B cell (primary cell): Measurements from ENCODE around the gene ANKS1B. TPM values are rescaled to one million over a fixed set of nuclear protein-coding genes. Genes with fewer than 3 reads are reported as not detected.
"Not testable (repeated sequence)": the region's sequence is repeated elsewhere in the genome, so short reads cannot be mapped to it uniquely, and the experiment has no call there.

Experiments used
- ATAC-seq: fragments of 200-7000 bp; cut with Tn5 transposase; one replicate; pipeline ENCODE4 v1.10.0; 2021; ENCODE audit warnings: low read depth, mild to moderate bottlenecking, moderate number of reproducible peaks, moderate library complexity
- CTCF ChIA-PET: fragments of 350-600 bp; sonication (Branson Sonifier 250); formaldehyde crosslinking; loops from one replicate; lab custom pipeline; 2021; ENCODE audit warnings: antibody characterized with exemption, inconsistent platforms; lab: Charles Lee
- POLR2A ChIA-PET: fragments of 350-600 bp; sonication (Branson Sonifier 250); formaldehyde crosslinking; loops from one replicate; lab custom pipeline; 2021; ENCODE audit warnings: antibody characterized with exemption; lab: Charles Lee
- DNase-seq: peaks from one replicate; pipeline ENCODE4 v3.0.0; 2013
- H2AFZ ChIP-seq: 2 replicates; pipeline ENCODE4 v1.6.1; 2012; ENCODE audit warnings: mild to moderate bottlenecking, low read depth, low read length; ENCODE audit not compliant: insufficient read depth, poor library complexity, severe bottlenecking
- H3K27ac ChIP-seq, 2 donors: 1 replicate in 1 of 2; 2 replicates in 1 of 2; pipeline ENCODE4 v1.5.1; 2012 to 2013; ENCODE audit warnings: low read length in 2 of 2, mild to moderate bottlenecking in 2 of 2, moderate library complexity in 1 of 2
- H3K27me3 ChIP-seq, 4 experiments: fragments of 200-600 bp in 1 of 4; sonication (generic) in 1 of 4; replicated peaks in 1 of 4; 1 replicate in 2 of 4; 2 replicates in 2 of 4; pipeline versions ENCODE4 v1.6.1 to v1.7.0; 2013 to 2016; ENCODE audit warnings: low read length in 3 of 4, mild to moderate bottlenecking in 2 of 4, mixed read lengths in 1 of 4, moderate library complexity in 1 of 4; ENCODE audit not compliant: insufficient read depth in 4 of 4, control insufficient read depth in 3 of 4; ENCODE audit errors: control extremely low read depth in 1 of 4
- H3K36me3 ChIP-seq, 2 experiments: replicated peaks in 1 of 2; 1 replicate in 1 of 2; 2 replicates in 1 of 2; pipeline versions ENCODE4 v1.6.1 to v1.7.1; 2013; ENCODE audit warnings: low read length in 1 of 2; ENCODE audit not compliant: insufficient read depth in 2 of 2, control insufficient read depth in 1 of 2; ENCODE audit errors: control extremely low read depth in 1 of 2, extremely low read depth in 1 of 2
- H3K4me1 ChIP-seq, 2 donors: fragments of 200-600 bp in 1 of 2; sonication (generic) in 1 of 2; 1 replicate in 1 of 2; 2 replicates in 1 of 2; pipeline versions ENCODE4 v1.5.1 to v1.6.1; 2013 to 2017; ENCODE audit warnings: low read length in 2 of 2; ENCODE audit not compliant: control insufficient read depth in 2 of 2, insufficient read depth in 2 of 2
- H3K4me2 ChIP-seq: replicated peaks from 2 replicates; pipeline ENCODE3; 2012; ENCODE audit warnings: mild to moderate bottlenecking, low read depth, low read length; ENCODE audit not compliant: poor library complexity, severe bottlenecking
- H3K4me3 ChIP-seq, 5 experiments: fragments of 200-600 bp in 1 of 5; sonication (generic) in 1 of 5; 1 replicate in 3 of 5; 2 replicates in 2 of 5; pipeline versions ENCODE4 v1.5.1 to v1.7.0; 2011 to 2016; ENCODE audit warnings: low read length in 4 of 5, mild to moderate bottlenecking in 4 of 5, low read depth in 2 of 5, control low read depth in 1 of 5, moderate library complexity in 1 of 5; ENCODE audit not compliant: insufficient read depth in 1 of 5; ENCODE audit errors: control extremely low read depth in 1 of 5, extremely low read depth in 1 of 5
- H3K79me2 ChIP-seq: fragments of 200-600 bp; sonication (generic); one replicate; pipeline ENCODE4 v1.6.0; 2016; ENCODE audit warnings: low read length; ENCODE audit not compliant: control insufficient read depth, insufficient read depth
- H3K9ac ChIP-seq: fragments of 200-600 bp; sonication (generic); 2 replicates; pipeline ENCODE4 v1.6.1; 2017; ENCODE audit warnings: mild to moderate bottlenecking, low read length, moderate library complexity
- H3K9me3 ChIP-seq, 3 donors: one replicate each; pipeline versions ENCODE4 v1.6.1 to v1.7.1; 2013; ENCODE audit warnings: low read length in 2 of 3; ENCODE audit not compliant: control insufficient read depth in 2 of 3, insufficient read depth in 1 of 3; ENCODE audit errors: control extremely low read depth in 1 of 3
- H4K20me1 ChIP-seq: 2 replicates; pipeline ENCODE4 v1.6.0; 2012; ENCODE audit warnings: mild to moderate bottlenecking, low read length; ENCODE audit not compliant: insufficient read depth, control insufficient read depth, poor library complexity, severe bottlenecking
- H3K27ac Mint-ChIP-seq: one replicate; pipeline ENCODE4 v1.8.0; 2021; ENCODE audit warnings: mixed read lengths
- H3K27me3 Mint-ChIP-seq: one replicate; pipeline ENCODE4 v1.8.0; 2021; ENCODE audit warnings: mixed read lengths
- H3K4me1 Mint-ChIP-seq: one replicate; pipeline ENCODE4 v1.8.0; 2021; ENCODE audit warnings: mixed read lengths
- H3K4me3 Mint-ChIP-seq: one replicate; pipeline ENCODE4 v1.8.0; 2021; ENCODE audit warnings: mixed read lengths
- H3K9me3 Mint-ChIP-seq: one replicate; pipeline ENCODE4 v1.8.0; 2022; ENCODE audit warnings: mixed read lengths; ENCODE audit not compliant: insufficient read depth
- WGBS: methylation state at CpG from one replicate; pipeline ENCODE4 v1.1.5; 2013; ENCODE audit warnings: missing lambda C conversion rate; ENCODE audit not compliant: insufficient coverage; 5-methylcytosine and 5-hydroxymethylcytosine counted together
- intact Hi-C: fragments of 100-400 bp; cut with micrococcal nuclease; formaldehyde crosslinking; loops from one replicate; pipeline ENCODE4 v1.10.0; 2022
- polyA plus RNA-seq: library from polyadenylated mRNA; depleted of rRNA; stranded (reverse); fragments of >200 nt; gene quantifications from 2 replicates; pipeline ENCODE4 v1.2.3, GENCODE V29; 2012
- total RNA-seq, 2 donors: library from RNA; stranded (reverse); fragments of 120-200 nt in 1 of 2; gene quantifications; 1 replicate in 1 of 2; 2 replicates in 1 of 2; pipeline versions ENCODE4 v1.2.3 to v1.2.4, GENCODE V29; 2013 to 2022

ANKS1B gene
- total and polyA plus RNA-seq, 2 donors (not counting 1 experiment from before 2014, with no cell fraction given) = not detected

DNA sequence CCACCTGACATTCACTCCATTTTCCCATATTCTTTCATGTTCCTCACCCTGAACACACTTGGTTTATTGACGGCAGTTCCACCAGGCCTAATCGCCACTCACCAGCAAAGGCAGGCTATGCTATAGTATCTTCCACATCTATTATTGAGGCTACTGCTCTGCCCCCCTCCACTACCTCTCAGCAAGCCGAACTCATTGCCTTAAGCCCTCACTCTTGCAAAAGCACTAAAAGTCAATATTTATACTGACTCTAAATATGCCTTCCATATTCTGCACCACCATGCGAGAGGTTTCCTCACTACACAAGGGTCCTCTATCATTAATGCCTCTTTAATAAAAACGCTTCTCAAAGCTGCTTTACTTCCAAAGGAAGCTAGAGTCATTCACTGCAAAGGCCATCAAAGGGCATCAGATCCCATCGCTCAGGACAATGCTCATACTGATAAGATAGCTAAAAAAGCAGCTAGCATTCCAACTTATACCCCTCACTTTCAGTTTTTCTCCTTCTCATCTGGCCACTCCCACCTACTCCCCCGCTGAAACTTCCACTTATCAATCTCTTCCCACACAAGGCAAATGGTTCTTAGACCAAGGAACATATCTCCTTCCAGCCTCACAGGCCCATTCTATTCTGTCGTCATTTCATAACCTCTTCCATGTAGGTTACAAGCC is 265.2 kb downstream of the ANKS1B start:
- H2AFZ ChIP-seq, POLR2A ChIA-PET, H3K4me3 Mint-ChIP-seq, H3K79me2 ChIP-seq, H3K27ac Mint-ChIP-seq, DNase-seq, H4K20me1 ChIP-seq, H3K4me1 Mint-ChIP-seq, H3K27me3 ChIP-seq, H3K27me3 Mint-ChIP-seq, CTCF ChIA-PET, H3K4me3 ChIP-seq, H3K4me1 ChIP-seq, H3K4me2 ChIP-seq, H3K27ac ChIP-seq, H3K9me3 Mint-ChIP-seq, H3K36me3 ChIP-seq, intact Hi-C loops, H3K9ac ChIP-seq, ATAC-seq: not testable (repeated sequence)
- H3K9me3 ChIP-seq = peaks cover 0 to 13% (median 0%) of the 10 kb centered on the region in 3 donors
- 97% methylated on average over 6 of the region's 8 CpGs for WGBS

DNA sequence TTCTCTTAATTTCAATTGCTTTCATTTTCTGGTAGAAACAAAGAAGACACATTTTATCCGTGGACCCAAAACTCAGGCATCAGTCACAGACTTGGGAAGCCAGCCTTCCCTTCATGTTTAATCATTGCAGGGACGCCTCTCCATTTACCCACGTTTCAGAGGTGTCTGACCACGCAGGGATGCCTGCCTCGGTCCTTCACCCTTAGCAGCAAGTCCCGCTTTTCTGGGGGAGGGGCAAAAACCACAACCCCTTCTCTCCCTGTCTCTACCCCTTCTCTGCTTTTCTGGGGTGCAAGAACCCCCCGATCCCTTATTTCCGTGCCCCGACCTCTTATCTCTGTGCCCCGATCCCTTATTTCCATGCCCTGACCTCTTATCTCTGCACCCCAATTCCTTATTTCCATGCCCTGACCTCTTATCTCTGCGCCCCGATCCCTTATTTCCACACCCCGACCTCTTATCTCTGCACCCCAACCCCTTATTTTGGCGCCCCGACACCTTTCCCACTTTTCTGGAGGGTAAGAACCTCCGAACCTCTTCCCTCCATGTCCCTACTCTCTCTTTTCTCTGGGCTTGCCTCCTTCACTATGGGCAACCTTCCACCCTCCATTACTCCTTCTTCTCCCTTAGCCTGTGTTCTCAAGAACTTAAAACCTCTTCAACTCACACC is 268.8 kb downstream of the ANKS1B start:
- H3K4me1 ChIP-seq, H3K9me3 ChIP-seq, POLR2A ChIA-PET, CTCF ChIA-PET, H3K4me3 ChIP-seq, H4K20me1 ChIP-seq, H3K27me3 Mint-ChIP-seq, H2AFZ ChIP-seq, H3K4me1 Mint-ChIP-seq, ATAC-seq, DNase-seq, H3K79me2 ChIP-seq, H3K4me3 Mint-ChIP-seq, H3K27me3 ChIP-seq, H3K9ac ChIP-seq, H3K36me3 ChIP-seq, H3K27ac Mint-ChIP-seq, intact Hi-C loops, H3K9me3 Mint-ChIP-seq, H3K4me2 ChIP-seq, H3K27ac ChIP-seq: not testable (repeated sequence)
- WGBS = 84% methylated on average over 15 of the region's 16 CpGs

DNA sequence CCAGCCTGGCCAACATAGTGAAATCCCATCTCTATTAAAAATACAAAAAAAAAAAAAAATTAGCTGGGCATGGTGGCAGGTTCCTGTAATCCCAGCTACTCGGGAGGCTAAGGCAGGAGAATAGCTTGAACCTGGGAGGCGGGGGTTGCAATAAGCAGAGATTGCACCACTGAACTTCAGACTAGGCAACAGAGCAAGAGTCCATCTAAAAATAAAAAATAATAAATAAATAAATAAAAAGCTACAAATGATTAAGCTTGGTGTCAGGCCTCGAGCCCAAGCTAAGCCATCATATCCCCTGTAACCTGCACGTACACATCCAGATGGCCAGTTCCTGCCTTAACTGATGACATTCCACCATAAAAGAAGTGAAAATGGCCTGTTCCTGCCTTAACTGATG is 269.8 kb downstream of the ANKS1B start:
- H3K79me2 ChIP-seq, ATAC-seq, H3K9ac ChIP-seq, H3K27me3 Mint-ChIP-seq, H3K9me3 ChIP-seq, H3K36me3 ChIP-seq, POLR2A ChIA-PET, H3K4me2 ChIP-seq, intact Hi-C loops, H3K9me3 Mint-ChIP-seq, H3K27me3 ChIP-seq, H2AFZ ChIP-seq, CTCF ChIA-PET, DNase-seq, H3K4me1 ChIP-seq, H3K27ac Mint-ChIP-seq, H3K27ac ChIP-seq, H3K4me3 ChIP-seq, H3K4me1 Mint-ChIP-seq, H4K20me1 ChIP-seq, H3K4me3 Mint-ChIP-seq: not testable (repeated sequence)
- WGBS = no CpG with 5 or more reads among the region's 4 CpGs
